Endothelial cell of umbilical vein (primary cell): Measurements from ENCODE around the gene ZNF680. TPM values are rescaled to one million over a fixed set of nuclear protein-coding genes. Genes with fewer than 3 reads are reported as not detected.

Experiments
- BruUV-seq: library from RNA; stranded (reverse); fragments of 400-500 nt; replicated peaks from 2 replicates; lab custom pipeline; 2021; lab: Mats Ljungman, UMichigan
- CTCF ChIA-PET: fragments of 300-600, 350-600 bp; sonication (Branson Sonifier 250); formaldehyde crosslinking; loops from one replicate; lab custom pipeline; 2021; ENCODE audit warnings: antibody characterized with exemption, inconsistent platforms; lab: Charles Lee
- POLR2A ChIA-PET: fragments of 300-600, 350-600 bp; sonication (Branson Sonifier 250); formaldehyde crosslinking; loops from one replicate; lab custom pipeline; 2021; ENCODE audit warnings: antibody characterized with exemption, inconsistent platforms; lab: Charles Lee
- DNase-seq: peaks from one replicate; pipeline ENCODE4 v3.0.0-alpha.2; 2011; ENCODE audit warnings: low read depth, low spot score
- FAIRE-seq: peaks from 2 replicates; lab custom pipeline; 2011; peaks lifted over from hg19 to GRCh38; lab: Jason Lieb, UNC
- H2AFZ ChIP-seq: 2 replicates; pipeline ENCODE4 v1.6.0; 2012; ENCODE audit warnings: low read depth, low read length, control low read depth, inconsistent platforms
- H3K27ac ChIP-seq: 2 replicates; pipeline ENCODE4 v1.5.1; 2011; ENCODE audit warnings: low read depth, mild to moderate bottlenecking, control low read depth, low read length, moderate library complexity; ENCODE audit not compliant: insufficient read depth
- H3K27me3 ChIP-seq, 2 experiments: 2 replicates each; pipeline versions ENCODE4 v1.6.0 to v1.6.1; 2011; ENCODE audit warnings: low read length in 2 of 2, mixed read lengths in 1 of 2; ENCODE audit not compliant: control insufficient read depth in 2 of 2, insufficient read depth in 2 of 2
- H3K36me3 ChIP-seq, 2 experiments: 2 replicates in 1 of 2; 3 replicates in 1 of 2; pipeline ENCODE4 v1.5.1; 2011; ENCODE audit warnings: low read length in 2 of 2, mild to moderate bottlenecking in 1 of 2, moderate library complexity in 1 of 2; ENCODE audit not compliant: control insufficient read depth in 2 of 2, insufficient read depth in 2 of 2; ENCODE audit errors: extremely low read depth in 1 of 2
- H3K4me1 ChIP-seq: 3 replicates; pipeline ENCODE4 v1.5.1; 2011; ENCODE audit warnings: mild to moderate bottlenecking, low read length; ENCODE audit not compliant: control insufficient read depth, insufficient read depth; ENCODE audit errors: extremely low read depth
- H3K4me2 ChIP-seq: 2 replicates; pipeline ENCODE4 v1.6.1; 2011; ENCODE audit warnings: low read length, control low read depth, mixed read lengths; ENCODE audit not compliant: insufficient read depth
- H3K4me3 ChIP-seq, 3 experiments: fragments of 200-600 bp in 1 of 3; sonication (generic), shearing (Covaris generic) in 1 of 3; replicated peaks in 1 of 3; 2 replicates each; pipeline ENCODE4 v1.5.1; 2011 to 2016; ENCODE audit warnings: control low read depth in 3 of 3, low read length in 3 of 3, mild to moderate bottlenecking in 2 of 3, inconsistent platforms in 1 of 3, low read depth in 1 of 3, moderate library complexity in 1 of 3; ENCODE audit not compliant: insufficient read depth in 1 of 3
- H3K79me2 ChIP-seq: 2 replicates; pipeline ENCODE4 v1.6.0; 2012; ENCODE audit warnings: low read length, inconsistent platforms; ENCODE audit not compliant: control insufficient read depth, insufficient read depth
- H3K9ac ChIP-seq: replicated peaks from 2 replicates; pipeline ENCODE3; 2011; ENCODE audit warnings: low read length, control low read depth; ENCODE audit not compliant: insufficient read depth; ENCODE audit errors: extremely low read depth
- H3K9me1 ChIP-seq: replicated peaks from 3 replicates; pipeline ENCODE4 v1.6.0; 2011; ENCODE audit warnings: mild to moderate bottlenecking, low read length; ENCODE audit not compliant: control insufficient read depth, insufficient read depth; ENCODE audit errors: extremely low read depth
- H3K9me3 ChIP-seq: replicated peaks from 2 replicates; pipeline ENCODE4 v1.5.1; 2012; ENCODE audit warnings: low read length, inconsistent platforms; ENCODE audit not compliant: control insufficient read depth, insufficient read depth
- H4K20me1 ChIP-seq: replicated peaks from 2 replicates; pipeline ENCODE3; 2011; ENCODE audit warnings: mild to moderate bottlenecking, low read length; ENCODE audit not compliant: control insufficient read depth, insufficient read depth; ENCODE audit errors: extremely low read depth
- CTCF ChIP-seq, 2 donors: IDR thresholded peaks; 1 replicate in 1 of 2; 2 replicates in 1 of 2; pipeline ENCODE4 v1.5.1; 2011; ENCODE audit warnings: low read length in 2 of 2, mild to moderate bottlenecking in 2 of 2, moderate library complexity in 2 of 2, control low read depth in 1 of 2, inconsistent platforms in 1 of 2, low read depth in 1 of 2; ENCODE audit not compliant: insufficient read depth in 1 of 2; ENCODE audit errors: extremely low read depth in 1 of 2
- EZH2 ChIP-seq: IDR thresholded peaks from 2 replicates; pipeline ENCODE4 v1.6.1; 2012; ENCODE audit warnings: borderline replicate concordance, low read depth, mild to moderate bottlenecking, moderate library complexity, low read length, inconsistent platforms; ENCODE audit not compliant: severe bottlenecking
- FOS ChIP-seq: IDR thresholded peaks from 2 replicates; pipeline ENCODE4 v1.6.1; 2011; ENCODE audit warnings: mild to moderate bottlenecking, low read length, moderate library complexity, borderline replicate concordance; ENCODE audit not compliant: insufficient read depth
- GATA2 ChIP-seq: IDR thresholded peaks from 2 replicates; pipeline ENCODE4 v1.7.0; 2011; ENCODE audit warnings: low read depth, mild to moderate bottlenecking, moderate library complexity, mixed read lengths, low read length; ENCODE audit not compliant: insufficient read length, insufficient read depth
- JUN ChIP-seq: IDR thresholded peaks from 2 replicates; pipeline ENCODE4 v1.6.1; 2011; ENCODE audit warnings: borderline replicate concordance, low read depth; ENCODE audit not compliant: insufficient read length, insufficient read depth
- MAX ChIP-seq: IDR thresholded peaks from 2 replicates; pipeline ENCODE4 v1.6.1; 2011; ENCODE audit not compliant: insufficient read depth, insufficient read length
- MYC ChIP-seq: IDR thresholded peaks from one replicate; pipeline ENCODE4 v1.6.1; 2011; ENCODE audit warnings: mild to moderate bottlenecking, low read depth, low read length
- POLR2A ChIP-seq: IDR thresholded peaks from 2 replicates; pipeline ENCODE4 v1.6.1; 2012; ENCODE audit warnings: low read depth, mild to moderate bottlenecking, control low read depth, low read length
- POLR2AphosphoS5 ChIP-seq: IDR thresholded peaks from 2 replicates; pipeline ENCODE4 v1.6.1; 2012; ENCODE audit warnings: low read depth, mild to moderate bottlenecking, control low read depth, low read length, moderate library complexity; ENCODE audit not compliant: insufficient read depth
- dilution Hi-C: fragments of 300-500 bp; cut with MboI; formaldehyde crosslinking; loops from one replicate; pipeline ENCODE4 v1.15.0; 2019; ENCODE audit warnings: low sequenced_read_pairs; ENCODE audit not compliant: extremely low pct_ligation_motif_present
- intact Hi-C: fragments of 100-400 bp; cut with micrococcal nuclease; formaldehyde crosslinking; loops from one replicate; pipeline ENCODE4 v1.10.0; 2022
- polyA plus RNA-seq, 4 experiments: library from polyadenylated mRNA; depleted of rRNA in 3 of 4; stranded (reverse) in 3 of 4; unstranded in 1 of 4; fragments of >200 nt; gene quantifications; 2 replicates each; pipeline versions ENCODE4 v1.2.1 to v1.2.3, GENCODE V29; 2011 to 2012; ENCODE audit warnings: missing spikeins in 1 of 4
- total RNA-seq: library from RNA; stranded (reverse); gene quantifications from 2 replicates; pipeline ENCODE4 v1.2.3, GENCODE V29; 2021

Gene ZNF680
- total and polyA plus RNA-seq, 2 donors (not counting 3 experiments of a cell fraction or from before 2014, with no cell fraction given): 1.0 to 10.8 TPM

- Histone ChIP-seq H3K4me1 (no peaks in the 10 kb centered on the region), H3K27ac (no peak overlapping the region), H3K9me3 (peaks cover 2% of the 10 kb centered on the region), H3K27me3 (no peaks in the 10 kb centered on the region), H3K9ac (no peak overlapping the region), H3K79me2 (no peaks in the 10 kb centered on the region), H3K4me2 (no peak overlapping the region), H2AFZ (no peak overlapping the region), H3K36me3 (no peaks in the 10 kb centered on the region), H4K20me1 (no peaks in the 10 kb centered on the region), H3K4me3 (no peak overlapping the region), H3K9me1 (no peaks in the 10 kb centered on the region)
- DNase-seq: no peak
- ChIA-PET CTCF (interaction anchor here (0.6 kb wide), 1 partner anchor 31 kb away, joined by 3 read pairs; no protein-coding TSS in a partner anchor), POLR2A (no interaction called here)
- no TSS peak for BruUV-seq
- dilution Hi-C loops: no loop called here
- TF ChIP-seq EZH2 (no peak), GATA2 (no peak), FOS (no peak), MYC (no peak), JUN (no peak), POLR2AphosphoS5 (no peak), POLR2A (no peak), CTCF (IDR thresholded peaks at IDR 0.05; ENCODE audit: extremely low read depth in 1 of 2, insufficient read depth in 1 of 2, low read depth in 1 of 2, low read length in 2 of 2) (no peak), MAX (no peak)
- FAIRE-seq: no peak
- intact Hi-C loops: no loop called here
Observed at GRCh38 chr7:64606385-64606784, 43.5 kb upstream of the ZNF680 start.
